Measurements from ENCODE around the gene DES.

GRCh38 chr2:219461669-219462068 lies 43.5 kb downstream of the DES start:
- TF ChIP-seq CTCF (IDR thresholded peaks at IDR 0.05) (no peak), POLR2A (IDR thresholded peaks at IDR 0.05) (no peak)

Measured in Peyer's patch (tissue), 4 donors.